HFFc6 (cell line): ENCODE measurements around the gene SPINK8. TPM values are rescaled to one million over a fixed set of nuclear protein-coding genes. Genes with fewer than 3 reads are reported as not detected.

ENCODE experiments used
- DNase-seq: peaks from one replicate; pipeline ENCODE4 v3.0.0-alpha.2; 2018
- H3K27ac Mint-ChIP-seq: 2 replicates; pipeline ENCODE4 v1.8.0; 2020; ENCODE audit warnings: mild to moderate bottlenecking, mixed read lengths
- H3K27me3 Mint-ChIP-seq: 2 replicates; pipeline ENCODE4 v1.8.0; 2021; ENCODE audit warnings: mild to moderate bottlenecking, moderate library complexity, mixed read lengths; ENCODE audit not compliant: insufficient read depth
- H3K36me3 Mint-ChIP-seq: 2 replicates; pipeline ENCODE4 v1.8.0; 2021; ENCODE audit warnings: low read depth, mixed read lengths
- H3K4me1 Mint-ChIP-seq: 2 replicates; pipeline ENCODE4 v1.8.0; 2020; ENCODE audit warnings: low read depth, mixed read lengths
- H3K4me3 Mint-ChIP-seq: 2 replicates; pipeline ENCODE4 v1.8.0; 2020; ENCODE audit warnings: mild to moderate bottlenecking, moderate library complexity, mixed read lengths
- H3K9me3 Mint-ChIP-seq: 2 replicates; pipeline ENCODE4 v1.8.0; 2020; ENCODE audit warnings: mild to moderate bottlenecking, mixed read lengths
- total RNA-seq, 6 experiments: library from RNA; stranded (reverse); fragmentation: NEBNext Ultra II Directional; extraction: Animal tissue kit (Norgen Biotek cat#: 25700); gene quantifications; 2 replicates in 1 of 6; 3 replicates in 5 of 6; pipeline ENCODE4 v1.2.3, GENCODE V29; 2021
- TF ChIP-seq, protein P1 (sequence below): fragments of 200-600 bp; sonication (generic); IDR thresholded peaks from 2 replicates; pipeline ENCODE4 v1.5.0; 2021; ENCODE audit warnings: antibody characterized with exemption, mild to moderate bottlenecking

SPINK8 gene
- total RNA-seq, 6 experiments from 2014 or later = not detected

DNA sequence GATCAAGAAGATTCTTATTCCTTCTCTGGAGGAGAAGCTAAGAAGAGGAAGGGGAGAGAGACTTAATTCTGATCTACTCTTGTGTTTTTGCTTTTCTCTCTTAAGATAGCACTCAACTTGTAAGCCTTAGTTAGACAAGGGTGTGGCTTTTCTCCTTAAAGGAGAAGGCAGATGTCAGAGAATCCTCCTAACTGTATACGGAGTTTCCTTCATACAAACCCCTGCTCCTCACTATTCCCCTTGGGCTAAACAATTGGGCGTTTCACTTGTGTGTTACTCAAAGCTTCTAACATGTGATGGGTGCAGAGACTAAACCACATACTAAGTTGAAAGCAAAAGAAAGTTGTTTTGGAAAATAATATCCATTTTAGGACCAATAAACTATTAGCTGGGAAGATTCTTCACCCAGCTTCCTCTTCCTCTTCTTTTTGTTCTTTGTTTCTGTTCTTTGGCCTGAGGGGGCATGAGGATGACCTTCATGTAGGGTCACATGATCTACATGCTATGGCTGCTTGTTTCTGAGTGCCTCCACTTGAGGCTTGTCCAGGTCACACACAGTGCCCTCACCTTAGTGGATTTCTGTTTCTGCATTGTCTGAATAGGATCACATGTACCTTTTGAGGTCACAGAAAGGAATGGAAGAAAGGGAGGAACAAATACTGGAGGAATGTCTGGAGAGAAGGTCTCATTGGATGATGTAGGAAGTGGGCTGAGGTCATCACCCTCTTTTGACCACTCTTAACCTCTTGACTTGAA lies 14.6 kb downstream of the SPINK8 start:
- peaks cover 18% of the 10 kb centered on the region for H3K27me3 Mint-ChIP-seq
- H3K9me3 Mint-ChIP-seq = peaks cover 29% of the 10 kb centered on the region
- 0 out of 2 replicates have a peak, but pooled peaks cover 5% of the 10 kb centered on the region for H3K36me3 Mint-ChIP-seq
- no peak overlapping the region for H3K27ac Mint-ChIP-seq
- TF ChIP-seq, protein P1, sequence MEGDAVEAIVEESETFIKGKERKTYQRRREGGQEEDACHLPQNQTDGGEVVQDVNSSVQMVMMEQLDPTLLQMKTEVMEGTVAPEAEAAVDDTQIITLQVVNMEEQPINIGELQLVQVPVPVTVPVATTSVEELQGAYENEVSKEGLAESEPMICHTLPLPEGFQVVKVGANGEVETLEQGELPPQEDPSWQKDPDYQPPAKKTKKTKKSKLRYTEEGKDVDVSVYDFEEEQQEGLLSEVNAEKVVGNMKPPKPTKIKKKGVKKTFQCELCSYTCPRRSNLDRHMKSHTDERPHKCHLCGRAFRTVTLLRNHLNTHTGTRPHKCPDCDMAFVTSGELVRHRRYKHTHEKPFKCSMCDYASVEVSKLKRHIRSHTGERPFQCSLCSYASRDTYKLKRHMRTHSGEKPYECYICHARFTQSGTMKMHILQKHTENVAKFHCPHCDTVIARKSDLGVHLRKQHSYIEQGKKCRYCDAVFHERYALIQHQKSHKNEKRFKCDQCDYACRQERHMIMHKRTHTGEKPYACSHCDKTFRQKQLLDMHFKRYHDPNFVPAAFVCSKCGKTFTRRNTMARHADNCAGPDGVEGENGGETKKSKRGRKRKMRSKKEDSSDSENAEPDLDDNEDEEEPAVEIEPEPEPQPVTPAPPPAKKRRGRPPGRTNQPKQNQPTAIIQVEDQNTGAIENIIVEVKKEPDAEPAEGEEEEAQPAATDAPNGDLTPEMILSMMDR = no peak
- DNase-seq = no peak
- no peak overlapping the region for H3K4me3 Mint-ChIP-seq
- H3K4me1 Mint-ChIP-seq = no peaks in the 10 kb centered on the region

DNA sequence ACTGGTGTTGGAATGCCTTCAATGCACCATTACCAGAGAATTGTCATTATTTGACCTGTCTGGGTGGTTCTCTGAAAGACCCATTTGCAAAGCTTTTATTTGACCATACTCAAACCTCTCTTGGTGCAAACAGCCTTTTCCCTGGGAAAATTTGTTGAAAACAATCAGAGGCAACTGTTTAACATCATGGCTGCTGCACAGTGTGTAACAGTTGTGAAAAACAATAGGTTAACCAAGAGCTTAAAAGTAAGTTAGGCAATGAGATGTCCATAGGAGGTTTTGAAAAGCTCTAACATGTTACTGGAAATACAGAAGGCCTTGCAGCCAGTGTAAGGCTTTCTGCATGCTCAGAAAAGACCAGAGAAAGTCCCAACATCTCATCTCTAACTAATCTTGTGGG lies 18.9 kb downstream of the SPINK8 start:
- Mint-ChIP-seq H3K4me1 (no peaks in the 10 kb centered on the region), H3K27ac (no peak overlapping the region), H3K27me3 (peaks cover 2% of the 10 kb centered on the region), H3K4me3 (no peak overlapping the region), H3K36me3 (peaks cover 9% of the 10 kb centered on the region; the same call in 1 of the 2 replicates), H3K9me3 (peaks cover 36% of the 10 kb centered on the region)
- no peak for DNase-seq
- TF ChIP-seq, protein P1 = no peak

DNA sequence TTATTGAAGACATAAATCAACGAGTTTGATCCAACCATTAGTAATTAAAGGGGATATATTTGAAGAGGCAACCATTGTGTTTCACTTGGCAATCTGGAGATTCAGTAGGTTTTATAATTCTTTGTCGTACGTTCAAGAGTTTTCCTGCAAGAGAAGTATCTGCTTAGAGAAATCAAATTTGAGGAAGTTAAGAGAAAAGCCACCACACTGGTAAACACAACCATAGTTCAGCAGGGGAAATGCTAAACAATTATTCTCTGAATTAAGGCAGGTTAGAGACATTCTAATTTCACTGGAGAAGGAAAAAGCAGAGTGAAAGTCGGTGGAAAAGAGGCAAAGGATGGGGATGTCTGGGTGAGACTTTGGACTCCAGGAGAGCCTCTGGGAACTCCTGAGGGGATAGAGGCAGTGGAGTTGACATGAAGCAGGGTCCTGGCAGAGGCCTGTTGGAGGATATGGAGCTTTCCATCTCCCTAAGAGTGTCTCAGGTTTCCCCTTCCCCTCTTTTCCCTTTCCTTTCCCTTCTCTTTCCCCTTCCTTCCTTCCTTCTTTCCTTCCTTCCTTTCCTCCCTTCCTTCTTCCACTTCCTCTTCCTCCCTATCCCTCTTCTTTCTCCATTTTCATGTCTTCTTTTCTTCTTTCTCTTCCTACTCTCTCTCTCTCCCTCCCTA lies 26.5 kb downstream of the SPINK8 start:
- no peak for DNase-seq
- H3K9me3 Mint-ChIP-seq = peaks cover 1% of the 10 kb centered on the region
- no peak overlapping the region for H3K4me3 Mint-ChIP-seq
- TF ChIP-seq, protein P1 = no peak
- H3K27me3 Mint-ChIP-seq = peaks cover 8% of the 10 kb centered on the region
- H3K4me1 Mint-ChIP-seq = peaks cover 7% of the 10 kb centered on the region
- H3K27ac Mint-ChIP-seq = no peak overlapping the region
- H3K36me3 Mint-ChIP-seq = peaks cover 8% of the 10 kb centered on the region

DNA sequence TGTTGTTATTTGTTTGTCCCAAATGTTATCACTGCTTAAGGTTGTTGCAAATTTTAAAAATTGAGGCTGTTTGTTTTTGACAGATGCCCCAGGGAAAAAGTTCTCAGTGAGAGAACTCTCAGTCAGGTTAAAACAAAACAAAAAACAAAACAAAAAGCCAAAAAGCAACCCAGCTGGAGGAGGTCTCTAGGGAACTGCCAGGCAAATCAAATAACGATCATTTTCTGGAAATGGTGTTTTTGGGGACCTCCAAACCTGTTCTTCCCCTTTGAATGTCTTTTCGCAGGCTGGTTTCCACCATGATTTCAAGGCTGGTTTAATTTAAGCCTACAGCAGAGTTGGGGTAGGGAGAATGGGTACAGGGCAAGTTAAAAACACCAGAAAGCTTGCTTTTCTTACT lies 27.2 kb downstream of the SPINK8 start:
- H3K4me3 Mint-ChIP-seq = no peak overlapping the region
- peaks cover 5% of the 10 kb centered on the region for H3K9me3 Mint-ChIP-seq
- peaks cover 12% of the 10 kb centered on the region for H3K4me1 Mint-ChIP-seq
- TF ChIP-seq, protein P1 = no peak
- no peak overlapping the region for H3K27ac Mint-ChIP-seq
- H3K27me3 Mint-ChIP-seq = peaks cover 8% of the 10 kb centered on the region
- H3K36me3 Mint-ChIP-seq = peaks cover 12% of the 10 kb centered on the region
- DNase-seq = no peak

DNA sequence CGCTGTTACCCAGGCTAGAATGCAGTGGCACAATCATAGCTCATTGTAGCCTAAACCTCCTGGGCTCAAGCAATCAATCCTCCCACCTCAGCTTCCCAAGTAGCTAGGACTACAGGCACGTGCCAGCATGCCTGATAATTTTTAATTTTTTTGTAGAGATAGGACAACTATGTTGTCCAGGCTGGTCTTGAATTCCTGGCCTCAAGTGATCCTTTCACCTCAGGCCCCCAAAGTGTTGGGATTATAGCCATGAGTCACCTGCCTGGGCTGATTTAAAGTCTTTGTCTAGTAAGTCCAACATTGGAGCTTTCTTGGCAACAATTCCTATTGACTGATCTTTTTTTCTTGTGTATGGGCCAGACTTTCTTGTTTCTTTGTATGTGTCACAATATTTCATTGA lies 28.1 kb downstream of the SPINK8 start:
- peaks cover 8% of the 10 kb centered on the region for H3K27me3 Mint-ChIP-seq
- no peak overlapping the region for H3K27ac Mint-ChIP-seq
- H3K36me3 Mint-ChIP-seq = peaks cover 14% of the 10 kb centered on the region
- H3K9me3 Mint-ChIP-seq = peaks cover 5% of the 10 kb centered on the region
- peaks cover 14% of the 10 kb centered on the region for H3K4me1 Mint-ChIP-seq
- H3K4me3 Mint-ChIP-seq = no peak overlapping the region
- no peak for DNase-seq
- TF ChIP-seq, protein P1 = no peak
